ENCODE results near the gene ALG3. TPM values are rescaled to one million over a fixed set of nuclear protein-coding genes. Genes with fewer than 3 reads are reported as not detected.

The ALG3 gene
- total RNA-seq: 10 to 100 TPM; 36.6 to 63.0 (median 59.2) TPM

GRCh38 chr3:184248454-184249411 lies at the start of gene ALG3:
TSS of gene ALG3 (minus strand) at chr3:184248962. CDS start at chr3:184248940, 22 bp downstream.
- WGBS: 0% methylated on average over 27 of the region's 49 CpGs
- H3K36me3 ChIP-seq: peaks cover 20% of the 10 kb centered on the region

GRCh38 chr3:184296616-184297015 lies 47.9 kb upstream of the ALG3 start:
- Histone ChIP-seq H3K27ac (no peak overlapping the region), H3K36me3 (peaks cover 3% of the 10 kb centered on the region), H3K27me3 (no peaks in the 10 kb centered on the region), H3K4me1 (peaks cover 15% of the 10 kb centered on the region), H3K9me3 (no peaks in the 10 kb centered on the region), H3K4me3 (no peak overlapping the region)
- no peak for DNase-seq (ENCODE audit: low spot score in 2 of 2)
- no peak for TF ChIP-seq CTCF (IDR thresholded peaks at IDR 0.05)
- TF ChIP-seq POLR2A (IDR thresholded peaks at IDR 0.05): no peak
- TF ChIP-seq POLR2AphosphoS5 (IDR thresholded peaks at IDR 0.05): no peak
- TF ChIP-seq EP300 (IDR thresholded peaks at IDR 0.05): no peak
- 92% methylated on average over 6 of the region's 7 CpGs for WGBS

More at GRCh38 chr3:184248454-184249411, at the start of gene ALG3:
- peaks cover 21% of the 10 kb centered on the region for H3K4me1 ChIP-seq
- peak within 1 kb of the TSS; percentile 74 for H3K4me3 ChIP-seq
- TF ChIP-seq POLR2AphosphoS5 (IDR thresholded peaks at IDR 0.05) (peak in 2 of 3 donors; percentile 53 to 95), CTCF (IDR thresholded peaks at IDR 0.05) (no peak)
- H3K27ac ChIP-seq: peak within 1 kb of the TSS; percentile 87
- no peaks in the 10 kb centered on the region for H3K27me3 ChIP-seq
- no peaks in the 10 kb centered on the region for H3K9me3 ChIP-seq
- DNase-seq (ENCODE audit: low spot score in 2 of 2): peak; percentile 88 to 94

- no peak for DNase-seq (ENCODE audit: low spot score in 2 of 2)
- peaks cover 14% of the 10 kb centered on the region for H3K4me1 ChIP-seq
- peaks cover 5% of the 10 kb centered on the region for H3K27me3 ChIP-seq
- H3K9me3 ChIP-seq: no peaks in the 10 kb centered on the region
- WGBS: 65% methylated on average over 3 of the region's 3 CpGs
- H3K27ac ChIP-seq: no peak overlapping the region
- no peaks in the 10 kb centered on the region for H3K36me3 ChIP-seq
- no peak overlapping the region for H3K4me3 ChIP-seq
- no peak for TF ChIP-seq POLR2AphosphoS5 (IDR thresholded peaks at IDR 0.05)
These were observed 47.0 kb upstream of the ALG3 start for GRCh38 chr3:184295771-184296170.

GRCh38 chr3:184291738-184292445 lies 43.1 kb upstream of the ALG3 start:
- WGBS: 94% methylated on average over 19 of the region's 21 CpGs
- no peak overlapping the region for H3K27ac ChIP-seq
- TF ChIP-seq POLR2AphosphoS5 (IDR thresholded peaks at IDR 0.05) (no peak), CTCF (IDR thresholded peaks at IDR 0.05) (no peak), POLR2A (IDR thresholded peaks at IDR 0.05) (no peak), EP300 (IDR thresholded peaks at IDR 0.05) (no peak)
- no peaks in the 10 kb centered on the region for H3K36me3 ChIP-seq
- no peak overlapping the region for H3K4me3 ChIP-seq
- H3K9me3 ChIP-seq: no peaks in the 10 kb centered on the region
- DNase-seq (ENCODE audit: low spot score in 2 of 2): no peak
- peaks cover 19% of the 10 kb centered on the region for H3K27me3 ChIP-seq
- no peaks in the 10 kb centered on the region for H3K4me1 ChIP-seq

GRCh38 chr3:184291044-184291737 lies 42.4 kb upstream of the ALG3 start:
- Histone ChIP-seq H3K36me3 (no peaks in the 10 kb centered on the region), H3K27ac (no peak overlapping the region), H3K4me3 (no peak overlapping the region), H3K4me1 (no peaks in the 10 kb centered on the region), H3K9me3 (no peaks in the 10 kb centered on the region), H3K27me3 (peaks cover 19% of the 10 kb centered on the region)
- 94% methylated on average over 17 of the region's 22 CpGs for WGBS
- no peak for DNase-seq (ENCODE audit: low spot score in 2 of 2)
- TF ChIP-seq POLR2AphosphoS5 (IDR thresholded peaks at IDR 0.05) (no peak), CTCF (IDR thresholded peaks at IDR 0.05) (no peak), EP300 (IDR thresholded peaks at IDR 0.05) (no peak), POLR2A (IDR thresholded peaks at IDR 0.05) (no peak)

All from suprapubic skin (tissue), 4 donors.